ENCODE data around the gene PLA2G4B.

GRCh38 chr15:41810651-41811431, 27.8 kb upstream of the PLA2G4B start:
- TF ChIP-seq POLR2AphosphoS5 (IDR thresholded peaks at IDR 0.05; ENCODE audit: low read depth, low read length): no peak
- TF ChIP-seq, protein P1, sequence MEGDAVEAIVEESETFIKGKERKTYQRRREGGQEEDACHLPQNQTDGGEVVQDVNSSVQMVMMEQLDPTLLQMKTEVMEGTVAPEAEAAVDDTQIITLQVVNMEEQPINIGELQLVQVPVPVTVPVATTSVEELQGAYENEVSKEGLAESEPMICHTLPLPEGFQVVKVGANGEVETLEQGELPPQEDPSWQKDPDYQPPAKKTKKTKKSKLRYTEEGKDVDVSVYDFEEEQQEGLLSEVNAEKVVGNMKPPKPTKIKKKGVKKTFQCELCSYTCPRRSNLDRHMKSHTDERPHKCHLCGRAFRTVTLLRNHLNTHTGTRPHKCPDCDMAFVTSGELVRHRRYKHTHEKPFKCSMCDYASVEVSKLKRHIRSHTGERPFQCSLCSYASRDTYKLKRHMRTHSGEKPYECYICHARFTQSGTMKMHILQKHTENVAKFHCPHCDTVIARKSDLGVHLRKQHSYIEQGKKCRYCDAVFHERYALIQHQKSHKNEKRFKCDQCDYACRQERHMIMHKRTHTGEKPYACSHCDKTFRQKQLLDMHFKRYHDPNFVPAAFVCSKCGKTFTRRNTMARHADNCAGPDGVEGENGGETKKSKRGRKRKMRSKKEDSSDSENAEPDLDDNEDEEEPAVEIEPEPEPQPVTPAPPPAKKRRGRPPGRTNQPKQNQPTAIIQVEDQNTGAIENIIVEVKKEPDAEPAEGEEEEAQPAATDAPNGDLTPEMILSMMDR (IDR thresholded peaks at IDR 0.05): no peak
- TF ChIP-seq, protein P2, sequence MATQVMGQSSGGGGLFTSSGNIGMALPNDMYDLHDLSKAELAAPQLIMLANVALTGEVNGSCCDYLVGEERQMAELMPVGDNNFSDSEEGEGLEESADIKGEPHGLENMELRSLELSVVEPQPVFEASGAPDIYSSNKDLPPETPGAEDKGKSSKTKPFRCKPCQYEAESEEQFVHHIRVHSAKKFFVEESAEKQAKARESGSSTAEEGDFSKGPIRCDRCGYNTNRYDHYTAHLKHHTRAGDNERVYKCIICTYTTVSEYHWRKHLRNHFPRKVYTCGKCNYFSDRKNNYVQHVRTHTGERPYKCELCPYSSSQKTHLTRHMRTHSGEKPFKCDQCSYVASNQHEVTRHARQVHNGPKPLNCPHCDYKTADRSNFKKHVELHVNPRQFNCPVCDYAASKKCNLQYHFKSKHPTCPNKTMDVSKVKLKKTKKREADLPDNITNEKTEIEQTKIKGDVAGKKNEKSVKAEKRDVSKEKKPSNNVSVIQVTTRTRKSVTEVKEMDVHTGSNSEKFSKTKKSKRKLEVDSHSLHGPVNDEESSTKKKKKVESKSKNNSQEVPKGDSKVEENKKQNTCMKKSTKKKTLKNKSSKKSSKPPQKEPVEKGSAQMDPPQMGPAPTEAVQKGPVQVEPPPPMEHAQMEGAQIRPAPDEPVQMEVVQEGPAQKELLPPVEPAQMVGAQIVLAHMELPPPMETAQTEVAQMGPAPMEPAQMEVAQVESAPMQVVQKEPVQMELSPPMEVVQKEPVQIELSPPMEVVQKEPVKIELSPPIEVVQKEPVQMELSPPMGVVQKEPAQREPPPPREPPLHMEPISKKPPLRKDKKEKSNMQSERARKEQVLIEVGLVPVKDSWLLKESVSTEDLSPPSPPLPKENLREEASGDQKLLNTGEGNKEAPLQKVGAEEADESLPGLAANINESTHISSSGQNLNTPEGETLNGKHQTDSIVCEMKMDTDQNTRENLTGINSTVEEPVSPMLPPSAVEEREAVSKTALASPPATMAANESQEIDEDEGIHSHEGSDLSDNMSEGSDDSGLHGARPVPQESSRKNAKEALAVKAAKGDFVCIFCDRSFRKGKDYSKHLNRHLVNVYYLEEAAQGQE (IDR thresholded peaks at IDR 0.05; ENCODE audit: insufficient read depth in 1 of 2, low read depth in 2 of 2, low read length in 1 of 2): no peak
